ENCODE results near the gene CADM2.

DNA sequence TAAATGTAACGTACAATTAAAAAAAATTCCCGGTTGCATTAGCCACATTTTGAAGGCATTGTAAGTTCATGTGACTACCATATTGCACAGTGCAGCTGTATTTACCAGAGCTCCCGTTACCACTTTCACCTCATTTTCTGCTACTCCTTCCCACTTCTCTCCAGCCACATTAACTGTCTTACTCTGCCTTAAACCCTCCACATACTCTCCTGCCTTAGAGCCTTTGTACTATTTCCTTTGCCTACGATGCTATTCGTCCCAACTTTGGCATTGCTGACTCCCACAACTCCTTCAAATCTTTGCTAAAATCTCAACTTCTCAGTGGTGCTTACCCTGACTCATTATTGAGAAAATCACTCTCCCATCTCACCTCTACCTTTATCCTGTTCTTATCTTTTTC is 115.2 kb downstream of the CADM2 start:
- TF ChIP-seq CREB1 (CRISPR knock-in tag; IDR thresholded peaks at IDR 0.05; ENCODE audit: low read depth) (no peak), POLR2AphosphoS5 (IDR thresholded peaks at IDR 0.05; ENCODE audit: low read depth) (no peak), EZH2phosphoT487 (IDR thresholded peaks at IDR 0.05; ENCODE audit: unreplicated experiment) (no peak), EZH2 (IDR thresholded peaks at IDR 0.05; ENCODE audit: low read depth, unreplicated experiment) (no peak), STAT1 (IDR thresholded peaks at IDR 0.05; ENCODE audit: unreplicated experiment) (no peak), ZNF331 (CRISPR knock-in tag; IDR thresholded peaks at IDR 0.05; ENCODE audit: low read depth) (no peak), NANOG (IDR thresholded peaks at IDR 0.05; ENCODE audit: borderline replicate concordance) (no peak), JUNB (IDR thresholded peaks at IDR 0.05; ENCODE audit: unreplicated experiment) (no peak), ZNF114 (CRISPR knock-in tag; IDR thresholded peaks at IDR 0.05) (no peak)
- TF ChIP-seq, protein P1, sequence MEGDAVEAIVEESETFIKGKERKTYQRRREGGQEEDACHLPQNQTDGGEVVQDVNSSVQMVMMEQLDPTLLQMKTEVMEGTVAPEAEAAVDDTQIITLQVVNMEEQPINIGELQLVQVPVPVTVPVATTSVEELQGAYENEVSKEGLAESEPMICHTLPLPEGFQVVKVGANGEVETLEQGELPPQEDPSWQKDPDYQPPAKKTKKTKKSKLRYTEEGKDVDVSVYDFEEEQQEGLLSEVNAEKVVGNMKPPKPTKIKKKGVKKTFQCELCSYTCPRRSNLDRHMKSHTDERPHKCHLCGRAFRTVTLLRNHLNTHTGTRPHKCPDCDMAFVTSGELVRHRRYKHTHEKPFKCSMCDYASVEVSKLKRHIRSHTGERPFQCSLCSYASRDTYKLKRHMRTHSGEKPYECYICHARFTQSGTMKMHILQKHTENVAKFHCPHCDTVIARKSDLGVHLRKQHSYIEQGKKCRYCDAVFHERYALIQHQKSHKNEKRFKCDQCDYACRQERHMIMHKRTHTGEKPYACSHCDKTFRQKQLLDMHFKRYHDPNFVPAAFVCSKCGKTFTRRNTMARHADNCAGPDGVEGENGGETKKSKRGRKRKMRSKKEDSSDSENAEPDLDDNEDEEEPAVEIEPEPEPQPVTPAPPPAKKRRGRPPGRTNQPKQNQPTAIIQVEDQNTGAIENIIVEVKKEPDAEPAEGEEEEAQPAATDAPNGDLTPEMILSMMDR (conservative IDR thresholded peaks at IDR 0.05; ENCODE audit: low read depth in 2 of 2) = no peak
- TF ChIP-seq, protein P2, sequence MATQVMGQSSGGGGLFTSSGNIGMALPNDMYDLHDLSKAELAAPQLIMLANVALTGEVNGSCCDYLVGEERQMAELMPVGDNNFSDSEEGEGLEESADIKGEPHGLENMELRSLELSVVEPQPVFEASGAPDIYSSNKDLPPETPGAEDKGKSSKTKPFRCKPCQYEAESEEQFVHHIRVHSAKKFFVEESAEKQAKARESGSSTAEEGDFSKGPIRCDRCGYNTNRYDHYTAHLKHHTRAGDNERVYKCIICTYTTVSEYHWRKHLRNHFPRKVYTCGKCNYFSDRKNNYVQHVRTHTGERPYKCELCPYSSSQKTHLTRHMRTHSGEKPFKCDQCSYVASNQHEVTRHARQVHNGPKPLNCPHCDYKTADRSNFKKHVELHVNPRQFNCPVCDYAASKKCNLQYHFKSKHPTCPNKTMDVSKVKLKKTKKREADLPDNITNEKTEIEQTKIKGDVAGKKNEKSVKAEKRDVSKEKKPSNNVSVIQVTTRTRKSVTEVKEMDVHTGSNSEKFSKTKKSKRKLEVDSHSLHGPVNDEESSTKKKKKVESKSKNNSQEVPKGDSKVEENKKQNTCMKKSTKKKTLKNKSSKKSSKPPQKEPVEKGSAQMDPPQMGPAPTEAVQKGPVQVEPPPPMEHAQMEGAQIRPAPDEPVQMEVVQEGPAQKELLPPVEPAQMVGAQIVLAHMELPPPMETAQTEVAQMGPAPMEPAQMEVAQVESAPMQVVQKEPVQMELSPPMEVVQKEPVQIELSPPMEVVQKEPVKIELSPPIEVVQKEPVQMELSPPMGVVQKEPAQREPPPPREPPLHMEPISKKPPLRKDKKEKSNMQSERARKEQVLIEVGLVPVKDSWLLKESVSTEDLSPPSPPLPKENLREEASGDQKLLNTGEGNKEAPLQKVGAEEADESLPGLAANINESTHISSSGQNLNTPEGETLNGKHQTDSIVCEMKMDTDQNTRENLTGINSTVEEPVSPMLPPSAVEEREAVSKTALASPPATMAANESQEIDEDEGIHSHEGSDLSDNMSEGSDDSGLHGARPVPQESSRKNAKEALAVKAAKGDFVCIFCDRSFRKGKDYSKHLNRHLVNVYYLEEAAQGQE (IDR thresholded peaks at IDR 0.05; ENCODE audit: unreplicated experiment) = no peak
- TF ChIP-seq, protein P3, sequence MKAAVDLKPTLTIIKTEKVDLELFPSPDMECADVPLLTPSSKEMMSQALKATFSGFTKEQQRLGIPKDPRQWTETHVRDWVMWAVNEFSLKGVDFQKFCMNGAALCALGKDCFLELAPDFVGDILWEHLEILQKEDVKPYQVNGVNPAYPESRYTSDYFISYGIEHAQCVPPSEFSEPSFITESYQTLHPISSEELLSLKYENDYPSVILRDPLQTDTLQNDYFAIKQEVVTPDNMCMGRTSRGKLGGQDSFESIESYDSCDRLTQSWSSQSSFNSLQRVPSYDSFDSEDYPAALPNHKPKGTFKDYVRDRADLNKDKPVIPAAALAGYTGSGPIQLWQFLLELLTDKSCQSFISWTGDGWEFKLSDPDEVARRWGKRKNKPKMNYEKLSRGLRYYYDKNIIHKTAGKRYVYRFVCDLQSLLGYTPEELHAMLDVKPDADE (IDR thresholded peaks at IDR 0.05) = no peak
